Endothelial cell of umbilical vein (primary cell): ENCODE results near the gene CNST. TPM values are rescaled to one million over a fixed set of nuclear protein-coding genes. Genes with fewer than 3 reads are reported as not detected.

Experiments
- BruUV-seq: library from RNA; stranded (reverse); fragments of 400-500 nt; replicated peaks from 2 replicates; lab custom pipeline; 2021; lab: Mats Ljungman, UMichigan
- CTCF ChIA-PET: fragments of 300-600, 350-600 bp; sonication (Branson Sonifier 250); formaldehyde crosslinking; loops from one replicate; lab custom pipeline; 2021; ENCODE audit warnings: antibody characterized with exemption, inconsistent platforms; lab: Charles Lee
- POLR2A ChIA-PET: fragments of 300-600, 350-600 bp; sonication (Branson Sonifier 250); formaldehyde crosslinking; loops from one replicate; lab custom pipeline; 2021; ENCODE audit warnings: antibody characterized with exemption, inconsistent platforms; lab: Charles Lee
- DNase-seq: peaks from one replicate; pipeline ENCODE4 v3.0.0-alpha.2; 2011; ENCODE audit warnings: low read depth, low spot score
- FAIRE-seq: peaks from 2 replicates; lab custom pipeline; 2011; peaks lifted over from hg19 to GRCh38; lab: Jason Lieb, UNC
- H2AFZ ChIP-seq: 2 replicates; pipeline ENCODE4 v1.6.0; 2012; ENCODE audit warnings: low read depth, low read length, control low read depth, inconsistent platforms
- H3K27ac ChIP-seq: 2 replicates; pipeline ENCODE4 v1.5.1; 2011; ENCODE audit warnings: low read depth, mild to moderate bottlenecking, control low read depth, low read length, moderate library complexity; ENCODE audit not compliant: insufficient read depth
- H3K27me3 ChIP-seq, 2 experiments: 2 replicates each; pipeline versions ENCODE4 v1.6.0 to v1.6.1; 2011; ENCODE audit warnings: low read length in 2 of 2, mixed read lengths in 1 of 2; ENCODE audit not compliant: control insufficient read depth in 2 of 2, insufficient read depth in 2 of 2
- H3K36me3 ChIP-seq, 2 experiments: 2 replicates in 1 of 2; 3 replicates in 1 of 2; pipeline ENCODE4 v1.5.1; 2011; ENCODE audit warnings: low read length in 2 of 2, mild to moderate bottlenecking in 1 of 2, moderate library complexity in 1 of 2; ENCODE audit not compliant: control insufficient read depth in 2 of 2, insufficient read depth in 2 of 2; ENCODE audit errors: extremely low read depth in 1 of 2
- H3K4me1 ChIP-seq: 3 replicates; pipeline ENCODE4 v1.5.1; 2011; ENCODE audit warnings: mild to moderate bottlenecking, low read length; ENCODE audit not compliant: control insufficient read depth, insufficient read depth; ENCODE audit errors: extremely low read depth
- H3K4me2 ChIP-seq: 2 replicates; pipeline ENCODE4 v1.6.1; 2011; ENCODE audit warnings: low read length, control low read depth, mixed read lengths; ENCODE audit not compliant: insufficient read depth
- H3K4me3 ChIP-seq, 3 experiments: fragments of 200-600 bp in 1 of 3; sonication (generic), shearing (Covaris generic) in 1 of 3; replicated peaks in 1 of 3; 2 replicates each; pipeline ENCODE4 v1.5.1; 2011 to 2016; ENCODE audit warnings: control low read depth in 3 of 3, low read length in 3 of 3, mild to moderate bottlenecking in 2 of 3, inconsistent platforms in 1 of 3, low read depth in 1 of 3, moderate library complexity in 1 of 3; ENCODE audit not compliant: insufficient read depth in 1 of 3
- H3K79me2 ChIP-seq: 2 replicates; pipeline ENCODE4 v1.6.0; 2012; ENCODE audit warnings: low read length, inconsistent platforms; ENCODE audit not compliant: control insufficient read depth, insufficient read depth
- H3K9ac ChIP-seq: replicated peaks from 2 replicates; pipeline ENCODE3; 2011; ENCODE audit warnings: low read length, control low read depth; ENCODE audit not compliant: insufficient read depth; ENCODE audit errors: extremely low read depth
- H3K9me1 ChIP-seq: replicated peaks from 3 replicates; pipeline ENCODE4 v1.6.0; 2011; ENCODE audit warnings: mild to moderate bottlenecking, low read length; ENCODE audit not compliant: control insufficient read depth, insufficient read depth; ENCODE audit errors: extremely low read depth
- H3K9me3 ChIP-seq: replicated peaks from 2 replicates; pipeline ENCODE4 v1.5.1; 2012; ENCODE audit warnings: low read length, inconsistent platforms; ENCODE audit not compliant: control insufficient read depth, insufficient read depth
- H4K20me1 ChIP-seq: replicated peaks from 2 replicates; pipeline ENCODE3; 2011; ENCODE audit warnings: mild to moderate bottlenecking, low read length; ENCODE audit not compliant: control insufficient read depth, insufficient read depth; ENCODE audit errors: extremely low read depth
- EZH2 ChIP-seq: IDR thresholded peaks from 2 replicates; pipeline ENCODE4 v1.6.1; 2012; ENCODE audit warnings: borderline replicate concordance, low read depth, mild to moderate bottlenecking, moderate library complexity, low read length, inconsistent platforms; ENCODE audit not compliant: severe bottlenecking
- FOS ChIP-seq: IDR thresholded peaks from 2 replicates; pipeline ENCODE4 v1.6.1; 2011; ENCODE audit warnings: mild to moderate bottlenecking, low read length, moderate library complexity, borderline replicate concordance; ENCODE audit not compliant: insufficient read depth
- GATA2 ChIP-seq: IDR thresholded peaks from 2 replicates; pipeline ENCODE4 v1.7.0; 2011; ENCODE audit warnings: low read depth, mild to moderate bottlenecking, moderate library complexity, mixed read lengths, low read length; ENCODE audit not compliant: insufficient read length, insufficient read depth
- JUN ChIP-seq: IDR thresholded peaks from 2 replicates; pipeline ENCODE4 v1.6.1; 2011; ENCODE audit warnings: borderline replicate concordance, low read depth; ENCODE audit not compliant: insufficient read length, insufficient read depth
- MYC ChIP-seq: IDR thresholded peaks from one replicate; pipeline ENCODE4 v1.6.1; 2011; ENCODE audit warnings: mild to moderate bottlenecking, low read depth, low read length
- POLR2A ChIP-seq: IDR thresholded peaks from 2 replicates; pipeline ENCODE4 v1.6.1; 2012; ENCODE audit warnings: low read depth, mild to moderate bottlenecking, control low read depth, low read length
- POLR2AphosphoS5 ChIP-seq: IDR thresholded peaks from 2 replicates; pipeline ENCODE4 v1.6.1; 2012; ENCODE audit warnings: low read depth, mild to moderate bottlenecking, control low read depth, low read length, moderate library complexity; ENCODE audit not compliant: insufficient read depth
- dilution Hi-C: fragments of 300-500 bp; cut with MboI; formaldehyde crosslinking; loops from one replicate; pipeline ENCODE4 v1.15.0; 2019; ENCODE audit warnings: low sequenced_read_pairs; ENCODE audit not compliant: extremely low pct_ligation_motif_present
- intact Hi-C: fragments of 100-400 bp; cut with micrococcal nuclease; formaldehyde crosslinking; loops from one replicate; pipeline ENCODE4 v1.10.0; 2022
- polyA plus RNA-seq, 4 experiments: library from polyadenylated mRNA; depleted of rRNA in 3 of 4; stranded (reverse) in 3 of 4; unstranded in 1 of 4; fragments of >200 nt; gene quantifications; 2 replicates each; pipeline versions ENCODE4 v1.2.1 to v1.2.3, GENCODE V29; 2011 to 2012; ENCODE audit warnings: missing spikeins in 1 of 4
- total RNA-seq: library from RNA; stranded (reverse); gene quantifications from 2 replicates; pipeline ENCODE4 v1.2.3, GENCODE V29; 2021
- TF ChIP-seq, protein P1 (sequence below): IDR thresholded peaks from 2 replicates; pipeline ENCODE4 v1.6.1; 2011; ENCODE audit not compliant: insufficient read depth, insufficient read length
- TF ChIP-seq, protein P2 (sequence below), 2 donors: IDR thresholded peaks; 1 replicate in 1 of 2; 2 replicates in 1 of 2; pipeline ENCODE4 v1.5.1; 2011; ENCODE audit warnings: low read length in 2 of 2, mild to moderate bottlenecking in 2 of 2, moderate library complexity in 2 of 2, control low read depth in 1 of 2, inconsistent platforms in 1 of 2, low read depth in 1 of 2; ENCODE audit not compliant: insufficient read depth in 1 of 2; ENCODE audit errors: extremely low read depth in 1 of 2

Gene CNST
- total and polyA plus RNA-seq, 2 donors (not counting 3 experiments of a cell fraction or from before 2014, with no cell fraction given): 6.3 to 18.1 TPM

GRCh38 chr1:246554201-246554600 is 12.1 kb upstream of the CNST start:
- H3K79me2 ChIP-seq: peaks cover 14% of the 10 kb centered on the region
- H3K9me1 ChIP-seq: no peaks in the 10 kb centered on the region
- no peak overlapping the region for H3K9ac ChIP-seq
- H3K27me3 ChIP-seq: no peaks in the 10 kb centered on the region
- H3K36me3 ChIP-seq: peaks cover 2 to 17% of the 10 kb centered on the region in 2 experiments
- ChIA-PET POLR2A (no interaction called here), CTCF (no interaction called here)
- no peaks in the 10 kb centered on the region for H3K9me3 ChIP-seq
- no peaks in the 10 kb centered on the region for H3K4me1 ChIP-seq
- no peak overlapping the region for H3K4me2 ChIP-seq
- DNase-seq (no peak), FAIRE-seq (no peak)
- intact Hi-C loops (no loop called here), dilution Hi-C loops (no loop called here)
- H3K4me3 ChIP-seq: no peak overlapping the region
- H4K20me1 ChIP-seq: no peaks in the 10 kb centered on the region
- TF ChIP-seq MYC: no peak
- TF ChIP-seq, protein P1, sequence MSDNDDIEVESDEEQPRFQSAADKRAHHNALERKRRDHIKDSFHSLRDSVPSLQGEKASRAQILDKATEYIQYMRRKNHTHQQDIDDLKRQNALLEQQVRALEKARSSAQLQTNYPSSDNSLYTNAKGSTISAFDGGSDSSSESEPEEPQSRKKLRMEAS: no peak
- TF ChIP-seq, protein P2, sequence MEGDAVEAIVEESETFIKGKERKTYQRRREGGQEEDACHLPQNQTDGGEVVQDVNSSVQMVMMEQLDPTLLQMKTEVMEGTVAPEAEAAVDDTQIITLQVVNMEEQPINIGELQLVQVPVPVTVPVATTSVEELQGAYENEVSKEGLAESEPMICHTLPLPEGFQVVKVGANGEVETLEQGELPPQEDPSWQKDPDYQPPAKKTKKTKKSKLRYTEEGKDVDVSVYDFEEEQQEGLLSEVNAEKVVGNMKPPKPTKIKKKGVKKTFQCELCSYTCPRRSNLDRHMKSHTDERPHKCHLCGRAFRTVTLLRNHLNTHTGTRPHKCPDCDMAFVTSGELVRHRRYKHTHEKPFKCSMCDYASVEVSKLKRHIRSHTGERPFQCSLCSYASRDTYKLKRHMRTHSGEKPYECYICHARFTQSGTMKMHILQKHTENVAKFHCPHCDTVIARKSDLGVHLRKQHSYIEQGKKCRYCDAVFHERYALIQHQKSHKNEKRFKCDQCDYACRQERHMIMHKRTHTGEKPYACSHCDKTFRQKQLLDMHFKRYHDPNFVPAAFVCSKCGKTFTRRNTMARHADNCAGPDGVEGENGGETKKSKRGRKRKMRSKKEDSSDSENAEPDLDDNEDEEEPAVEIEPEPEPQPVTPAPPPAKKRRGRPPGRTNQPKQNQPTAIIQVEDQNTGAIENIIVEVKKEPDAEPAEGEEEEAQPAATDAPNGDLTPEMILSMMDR (IDR thresholded peaks at IDR 0.05; ENCODE audit: extremely low read depth in 1 of 2, insufficient read depth in 1 of 2, low read depth in 1 of 2, low read length in 2 of 2): no peak
- TF ChIP-seq JUN: no peak
- TF ChIP-seq GATA2: no peak
- no peak for TF ChIP-seq POLR2A
- TF ChIP-seq FOS: no peak
- no peak for TF ChIP-seq POLR2AphosphoS5
- TF ChIP-seq EZH2: no peak
- BruUV-seq: no TSS peak
- no peak overlapping the region for H3K27ac ChIP-seq
- H2AFZ ChIP-seq: no peak overlapping the region
